MCF 10A (cell line): ENCODE data around the gene FRMD3. TPM values are rescaled to one million over a fixed set of nuclear protein-coding genes. Genes with fewer than 3 reads are reported as not detected.
A peak's percentile ranks its signal among the peaks of the same experiment; 100 is the strongest.

Experiments
- BruUV-seq: library from RNA; stranded (reverse); fragments of 400-500 nt; replicated peaks from 2 replicates; lab custom pipeline; 2021; lab: Mats Ljungman, UMichigan
- CTCF ChIA-PET: fragments of 300-600 bp; sonication (Branson Sonifier 250); formaldehyde crosslinking; extraction: SDS; loops from one replicate; lab custom pipeline; 2021; ENCODE audit warnings: antibody characterized with exemption, inconsistent platforms; lab: Yijun Ruan, JAX
- POLR2A ChIA-PET: fragments of 300-600, 350-650 bp; sonication (Branson Sonifier 250); formaldehyde crosslinking; extraction: SDS; loops from one replicate; lab custom pipeline; 2020; ENCODE audit warnings: antibody characterized with exemption, inconsistent platforms; lab: Yijun Ruan, JAX
- DNase-seq: peaks from one replicate; pipeline ENCODE4 v3.0.0-alpha.2; 2018; ENCODE audit not compliant: unreplicated experiment
- H3K27ac Mint-ChIP-seq: one replicate; pipeline ENCODE4 v1.8.0; 2022; ENCODE audit warnings: mild to moderate bottlenecking, low read depth, mixed read lengths; ENCODE audit not compliant: unreplicated experiment
- H3K27me3 Mint-ChIP-seq: one replicate; pipeline ENCODE4 v1.8.0; 2022; ENCODE audit warnings: mixed read lengths; ENCODE audit not compliant: insufficient read depth, unreplicated experiment
- H3K36me3 Mint-ChIP-seq: one replicate; pipeline ENCODE4 v1.8.0; 2022; ENCODE audit warnings: mild to moderate bottlenecking, moderate library complexity, mixed read lengths; ENCODE audit not compliant: insufficient read depth, unreplicated experiment
- H3K4me1 Mint-ChIP-seq: one replicate; pipeline ENCODE4 v1.8.0; 2022; ENCODE audit warnings: mixed read lengths; ENCODE audit not compliant: insufficient read depth, unreplicated experiment
- H3K4me3 Mint-ChIP-seq: one replicate; pipeline ENCODE4 v1.8.0; 2022; ENCODE audit warnings: mild to moderate bottlenecking, moderate library complexity, mixed read lengths; ENCODE audit not compliant: unreplicated experiment
- H3K9me3 Mint-ChIP-seq: one replicate; pipeline ENCODE4 v1.8.0; 2022; ENCODE audit warnings: mixed read lengths; ENCODE audit not compliant: unreplicated experiment
- CTCF ChIP-seq: fragments of 200-600 bp; IDR thresholded peaks from one replicate; pipeline ENCODE4 v1.8.0; 2022; ENCODE audit warnings: antibody characterized with exemption, mild to moderate bottlenecking; ENCODE audit not compliant: unreplicated experiment
- intact Hi-C: fragments of 100-400 bp; cut with micrococcal nuclease; formaldehyde crosslinking; loops from 2 replicates; pipeline ENCODE4 v1.14.1; 2022
- total RNA-seq: library from RNA; stranded (reverse); gene quantifications from 2 replicates; pipeline ENCODE4 v1.2.3, GENCODE V29; 2022

The FRMD3 gene
- total RNA-seq, 1 experiment from 2014 or later = 0.28 TPM

GRCh38 chr9:83582029-83582428, 43.8 kb upstream of the FRMD3 start:
- Mint-ChIP-seq H3K4me3 (no peak overlapping the region), H3K36me3 (no peaks in the 10 kb centered on the region), H3K27ac (no peak overlapping the region), H3K4me1 (peaks cover 7% of the 10 kb centered on the region), H3K27me3 (no peaks in the 10 kb centered on the region), H3K9me3 (no peaks in the 10 kb centered on the region)
- POLR2A ChIA-PET = no interaction called here
- no TSS peak for BruUV-seq
- CTCF ChIA-PET = interaction anchor here (0.6 kb wide), 1 partner anchor 292 kb away, joined by 4 read pairs; no protein-coding TSS in a partner anchor
- DNase-seq = peak; percentile 90
- TF ChIP-seq CTCF = no peak
- intact Hi-C loops = no loop called here

GRCh38 chr9:83574482-83574881, 36.3 kb upstream of the FRMD3 start:
- CTCF ChIA-PET = no interaction called here
- no peaks in the 10 kb centered on the region for H3K36me3 Mint-ChIP-seq

GRCh38 chr9:83572524-83572923, 34.3 kb upstream of the FRMD3 start:
- no peak for TF ChIP-seq CTCF
- BruUV-seq = no TSS peak
- ChIA-PET CTCF (no interaction called here), POLR2A (no interaction called here)
- Mint-ChIP-seq H3K36me3 (no peaks in the 10 kb centered on the region), H3K4me3 (no peak overlapping the region), H3K4me1 (no peaks in the 10 kb centered on the region), H3K27ac (no peak overlapping the region), H3K9me3 (no peaks in the 10 kb centered on the region), H3K27me3 (no peaks in the 10 kb centered on the region)
- peak; percentile 30 for DNase-seq
- intact Hi-C loops = no loop called here

More at GRCh38 chr9:83574482-83574881, 36.3 kb upstream of the FRMD3 start:
- no peak for DNase-seq
- H3K27ac Mint-ChIP-seq = no peak overlapping the region
- intact Hi-C loops = no loop called here
- no peaks in the 10 kb centered on the region for H3K9me3 Mint-ChIP-seq
- POLR2A ChIA-PET = interaction anchor here (0.7 kb wide), 1 partner anchor 274 kb away, joined by 3 read pairs; no protein-coding TSS in a partner anchor
- no peak for TF ChIP-seq CTCF
- no peaks in the 10 kb centered on the region for H3K4me1 Mint-ChIP-seq
- BruUV-seq = no TSS peak
- no peaks in the 10 kb centered on the region for H3K27me3 Mint-ChIP-seq
- H3K4me3 Mint-ChIP-seq = no peak overlapping the region

GRCh38 chr9:83570359-83570758, 32.2 kb upstream of the FRMD3 start:
- no peaks in the 10 kb centered on the region for H3K36me3 Mint-ChIP-seq

More at GRCh38 chr9:83570359-83570758, 32.2 kb upstream of the FRMD3 start:
- Mint-ChIP-seq H3K27me3 (no peaks in the 10 kb centered on the region), H3K27ac (no peak overlapping the region), H3K4me1 (no peaks in the 10 kb centered on the region), H3K4me3 (no peak overlapping the region), H3K9me3 (no peaks in the 10 kb centered on the region)
- POLR2A ChIA-PET = no interaction called here
- CTCF ChIA-PET = no interaction called here
- no peak for DNase-seq
- no peak for TF ChIP-seq CTCF
- BruUV-seq = no TSS peak
- intact Hi-C loops = no loop called here
